Activated CD8-positive, alpha-beta memory T cell treated with anti-CD3 and anti-CD28 coated beads for 48 hours (primary cell): Measurements from ENCODE around the gene TRIO.
"Not testable (repeated sequence)": the region's sequence is repeated elsewhere in the genome, so short reads cannot be mapped to it uniquely, and the experiment has no call there.

Experiments
- DNase-seq, 3 experiments: peaks; one replicate each; pipeline ENCODE4 v3.0.0-alpha.2; 2020; ENCODE audit warnings: low read depth in 2 of 3, low spot score in 2 of 3

The TRIO gene

GRCh38 chr5:14379739-14380497 lies 236.8 kb downstream of the TRIO start:
- no peak for DNase-seq

DNA sequence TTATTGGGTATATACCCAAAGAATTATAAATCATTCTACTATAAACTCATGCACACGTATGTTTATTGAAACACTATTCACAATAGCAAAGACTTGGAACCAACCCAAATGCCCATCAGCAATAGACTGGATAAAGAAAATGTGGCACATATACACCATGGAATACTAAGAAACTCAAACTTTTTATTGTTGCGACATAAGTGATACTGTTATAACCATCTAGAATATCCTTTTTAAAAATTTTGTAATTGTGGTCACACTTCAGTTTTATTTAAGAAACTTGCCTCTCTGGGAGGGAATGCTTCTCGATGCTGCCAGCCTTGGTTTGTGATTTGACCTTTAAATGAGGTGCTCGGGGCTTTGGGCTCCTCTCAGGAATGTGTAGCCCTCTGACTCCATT lies 237.6 kb downstream of the TRIO start:
- DNase-seq = no peak

DNA sequence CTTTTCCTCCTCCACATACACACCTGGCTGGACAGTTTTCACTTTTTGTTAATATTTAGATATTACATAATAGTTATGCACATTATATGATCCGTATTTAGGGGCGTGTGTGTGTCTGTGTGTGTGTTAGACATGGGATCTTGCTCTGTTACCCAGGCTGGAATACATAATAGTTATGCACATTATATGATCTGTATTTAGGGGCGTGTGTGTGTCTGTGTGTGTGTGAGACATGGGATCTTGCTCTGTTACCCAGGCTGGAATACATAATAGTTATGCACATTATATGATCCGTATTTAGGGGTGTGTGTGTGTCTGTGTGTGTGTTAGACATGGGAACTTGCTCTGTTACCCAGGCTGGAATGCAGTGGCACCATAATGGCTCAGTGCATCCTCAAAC lies 239.5 kb downstream of the TRIO start:
- DNase-seq = no peak

GRCh38 chr5:14383923-14384322 lies 240.8 kb downstream of the TRIO start:
- DNase-seq = no peak

GRCh38 chr5:14385019-14385418 lies 241.9 kb downstream of the TRIO start:
- DNase-seq = no peak

GRCh38 chr5:14386884-14387624 lies 243.9 kb downstream of the TRIO start:
- no peak for DNase-seq

DNA sequence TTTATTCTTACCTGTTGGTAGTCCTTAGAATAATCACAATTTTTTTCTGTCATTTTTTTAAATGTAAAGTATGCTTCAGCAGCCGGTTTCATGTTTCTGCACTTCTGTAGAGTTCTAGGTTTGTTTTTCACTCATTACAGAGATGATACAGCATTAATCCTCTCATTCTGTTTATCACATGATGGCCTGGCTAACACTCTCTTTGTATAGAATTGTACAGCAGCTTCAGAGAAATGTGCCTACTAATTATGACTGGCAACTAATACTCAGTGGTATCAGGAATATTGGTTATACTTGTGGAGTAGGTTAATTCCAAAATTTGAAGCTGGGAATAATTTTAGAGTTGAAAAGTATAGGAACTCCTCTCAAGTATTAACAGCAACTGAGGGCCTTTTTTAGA lies 245.6 kb downstream of the TRIO start:
- no peak for DNase-seq

DNA sequence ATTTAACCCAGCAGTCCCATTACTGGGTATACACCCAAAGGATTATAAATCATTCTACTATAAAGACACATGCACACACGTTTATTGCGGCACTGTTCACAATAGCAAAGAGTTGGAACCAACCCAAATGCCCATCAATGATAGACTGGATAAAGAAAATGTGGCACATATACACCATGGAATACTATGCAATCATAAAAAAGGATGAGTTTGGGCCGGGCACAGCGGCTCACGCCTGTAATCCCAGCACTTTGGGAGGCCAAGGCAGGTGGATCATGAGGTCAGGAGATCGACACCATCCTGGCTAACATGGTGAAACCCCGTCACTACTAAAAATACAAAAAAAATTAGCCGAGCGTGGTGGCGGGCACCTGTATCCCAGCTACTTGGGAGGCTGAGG lies 249.4 kb downstream of the TRIO start:
- not testable (repeated sequence) for DNase-seq

DNA sequence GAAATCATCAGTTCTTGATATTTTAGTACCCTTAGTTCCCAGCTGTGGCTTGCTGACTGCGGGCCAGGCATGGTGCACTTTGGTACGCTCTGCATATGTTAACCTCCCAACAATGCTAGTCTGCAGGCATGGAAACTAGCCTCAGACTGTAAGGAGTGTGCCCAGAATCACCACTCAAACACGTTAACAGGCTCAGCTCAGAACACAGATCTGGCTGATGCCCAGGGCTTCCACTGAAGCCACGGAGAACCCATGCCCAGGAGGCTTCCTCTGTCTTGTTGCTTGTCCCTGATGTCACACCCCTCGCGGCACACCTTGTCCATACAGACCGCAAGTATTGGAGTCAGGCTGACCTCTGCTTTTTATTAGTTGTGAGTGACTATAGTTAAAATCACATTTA lies 251.2 kb downstream of the TRIO start:
- no peak for DNase-seq

DNA sequence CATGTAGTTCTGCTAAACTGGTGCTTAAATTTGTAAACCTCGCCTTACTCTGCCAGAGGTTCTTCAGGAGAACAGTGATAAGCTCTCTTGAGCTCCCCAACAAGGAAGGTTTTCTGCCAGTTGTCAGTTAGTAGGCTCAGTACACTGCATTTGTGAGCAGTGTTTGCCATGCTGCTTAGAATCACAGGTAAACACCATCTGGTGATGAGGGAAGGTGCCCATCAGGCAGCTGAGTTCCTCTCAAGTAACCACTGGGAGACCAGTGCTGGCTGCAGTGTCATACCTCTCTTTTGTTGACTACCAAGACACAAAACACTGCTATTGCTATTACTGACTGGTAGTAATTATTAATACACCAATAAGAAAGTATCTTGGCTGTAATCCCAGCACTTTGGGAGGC lies 252.3 kb downstream of the TRIO start:
- DNase-seq = no peak

DNA sequence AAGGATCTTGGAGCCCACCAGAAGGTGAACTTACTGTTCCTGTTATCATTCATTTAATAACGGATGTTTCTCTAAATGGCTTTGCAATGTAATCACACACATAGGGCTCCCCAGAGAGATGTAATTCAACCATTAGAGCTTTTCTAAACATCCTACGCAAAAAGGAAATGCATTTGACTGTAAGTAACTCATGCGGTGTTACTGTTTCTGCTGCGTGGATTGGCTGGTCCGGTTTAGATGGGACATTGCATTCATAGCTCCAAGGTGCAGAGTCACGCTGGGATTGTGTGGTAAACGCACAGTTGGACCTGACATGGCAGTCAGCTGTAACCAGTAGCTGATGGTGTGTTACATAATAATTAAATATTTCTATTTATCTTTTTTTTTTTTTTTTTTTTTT lies 252.9 kb downstream of the TRIO start:
- no peak for DNase-seq

GRCh38 chr5:14396737-14397136 lies 253.6 kb downstream of the TRIO start:
- no peak for DNase-seq

- no peak for DNase-seq
Measured at GRCh38 chr5:14397717-14398116, 254.6 kb downstream of the TRIO start.

DNA sequence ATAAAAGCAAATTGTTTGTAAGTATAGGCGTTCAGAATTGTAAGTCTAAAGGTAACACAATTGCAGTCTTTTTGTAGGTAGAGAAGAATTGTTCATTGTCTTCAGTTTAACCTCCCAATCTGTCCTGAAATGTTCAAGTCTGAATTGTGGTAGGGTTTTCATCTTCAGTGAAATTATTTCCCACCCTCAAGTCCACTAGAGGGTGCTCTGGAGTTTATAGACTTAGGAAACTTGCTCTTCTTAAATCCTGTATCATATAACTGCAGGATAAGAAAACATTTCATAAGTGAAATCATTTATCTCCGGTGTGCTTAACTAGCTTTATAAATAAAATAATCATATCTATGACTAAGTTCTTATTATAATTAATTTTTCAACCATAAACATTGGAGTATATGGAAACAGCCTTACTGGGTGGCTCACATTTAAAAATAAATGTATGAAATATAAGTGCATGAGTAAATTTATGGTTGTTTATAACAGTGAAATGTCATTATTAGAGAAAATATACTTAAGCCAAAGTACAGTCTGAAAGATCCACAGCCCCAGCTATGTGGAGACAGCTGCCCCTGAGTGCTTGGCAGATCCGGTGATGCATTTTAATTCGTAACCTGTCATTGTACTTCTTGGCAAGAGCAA lies 256.0 kb downstream of the TRIO start:
- DNase-seq = no peak

- no peak for DNase-seq
Measured at GRCh38 chr5:14400085-14400484, 256.9 kb downstream of the TRIO start.

- no peak for DNase-seq
Measured at GRCh38 chr5:14400611-14401010, 257.5 kb downstream of the TRIO start.

- DNase-seq = no peak
Measured at GRCh38 chr5:14401639-14402038, 258.5 kb downstream of the TRIO start.

GRCh38 chr5:14402424-14402823 lies 259.3 kb downstream of the TRIO start:
- no peak for DNase-seq

- no peak for DNase-seq
Measured at GRCh38 chr5:14404780-14405179, 261.6 kb downstream of the TRIO start.

DNA sequence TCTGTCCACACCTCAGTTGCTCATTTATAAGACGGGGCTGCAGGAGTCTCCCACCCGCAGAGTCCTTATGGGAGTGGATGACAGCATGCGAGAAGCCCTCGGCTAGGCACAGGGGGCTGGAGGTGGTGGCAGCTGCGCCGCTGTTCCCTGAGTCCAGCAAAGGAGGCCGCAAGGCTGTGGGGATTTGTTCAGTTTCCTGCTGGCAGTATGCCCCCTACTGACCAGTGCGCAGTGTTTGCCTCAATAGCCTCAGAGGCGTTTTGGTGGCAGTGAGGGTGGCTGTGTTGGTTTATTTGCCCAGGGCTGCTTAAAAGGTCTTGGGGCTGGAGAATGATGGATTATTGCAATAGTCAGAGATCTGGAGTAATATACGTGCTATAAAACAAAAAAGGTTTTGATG lies 262.1 kb downstream of the TRIO start:
- no peak for DNase-seq

GRCh38 chr5:14405706-14406553 lies 262.8 kb downstream of the TRIO start:
- DNase-seq = no peak

DNA sequence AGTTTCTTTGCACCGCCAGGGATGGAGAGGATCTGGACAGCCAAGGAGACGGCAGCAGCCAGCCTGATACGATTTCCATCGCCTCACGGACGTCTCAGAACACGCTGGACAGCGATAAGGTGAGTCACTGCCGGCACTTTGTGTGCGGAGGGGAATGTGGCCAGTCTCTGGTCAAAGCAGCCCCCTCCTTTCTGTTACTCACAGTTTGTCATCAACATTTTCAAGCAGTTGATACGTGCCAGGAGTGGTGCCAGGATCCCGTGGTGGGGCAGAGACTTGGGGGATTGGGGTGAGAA lies 263.4 kb downstream of the TRIO start:
- DNase-seq = no peak
